Loucy (cell line): Measurements from ENCODE around the gene SPIN1.

Experiments
- H2AFZ ChIP-seq: fragments of 200-600 bp; sonication (generic); 2 replicates; pipeline ENCODE4 v1.6.0; 2016; ENCODE audit warnings: antibody characterized with exemption, mild to moderate bottlenecking, low read length, moderate library complexity
- H3F3A ChIP-seq: fragments of 200-600 bp; 2 replicates; pipeline ENCODE4 v1.6.0; 2016; ENCODE audit warnings: antibody characterized with exemption, low read depth, mild to moderate bottlenecking
- H3K27me3 ChIP-seq: fragments of 200-600 bp; sonication (generic); 2 replicates; pipeline ENCODE4 v1.6.1; 2014; ENCODE audit warnings: low read length, mild to moderate bottlenecking; ENCODE audit not compliant: insufficient read depth, poor library complexity, severe bottlenecking
- H3K36me3 ChIP-seq: fragments of 200-600 bp; sonication (generic); 2 replicates; pipeline ENCODE4 v1.6.1; 2016; ENCODE audit warnings: low read length; ENCODE audit not compliant: insufficient read depth
- H3K4me1 ChIP-seq: fragments of 200-600 bp; sonication (generic); 2 replicates; pipeline ENCODE4 v1.5.1; 2014; ENCODE audit warnings: low read length, mild to moderate bottlenecking; ENCODE audit not compliant: insufficient read depth, poor library complexity, severe bottlenecking
- H3K4me2 ChIP-seq: fragments of 200-600 bp; sonication (generic); 2 replicates; pipeline ENCODE4 v1.6.0; 2014; ENCODE audit warnings: antibody characterized with exemption, low read length, low read depth, mild to moderate bottlenecking; ENCODE audit not compliant: poor library complexity, severe bottlenecking
- H3K4me3 ChIP-seq: fragments of 200-600 bp; sonication (generic); 2 replicates; pipeline ENCODE4 v1.5.1; 2014; ENCODE audit warnings: low read length, mild to moderate bottlenecking, mixed read lengths; ENCODE audit not compliant: poor library complexity, severe bottlenecking
- H3K79me2 ChIP-seq: fragments of 200-600 bp; sonication (generic); 2 replicates; pipeline ENCODE4 v1.6.1; 2014; ENCODE audit warnings: low read length; ENCODE audit not compliant: insufficient read depth
- H3K9ac ChIP-seq: fragments of 200-600 bp; sonication (generic); 2 replicates; pipeline ENCODE4 v1.6.0; 2014; ENCODE audit warnings: mild to moderate bottlenecking, low read depth, low read length, moderate library complexity; ENCODE audit not compliant: poor library complexity, severe bottlenecking
- H3K9me2 ChIP-seq: fragments of 200-600 bp; sonication (generic); replicated peaks from 2 replicates; pipeline ENCODE4 v1.6.1; 2016; ENCODE audit warnings: low read depth, low read length, mixed read lengths
- H3K9me3 ChIP-seq: fragments of 200-600 bp; sonication (generic); 2 replicates; pipeline ENCODE4 v1.6.1; 2014; ENCODE audit warnings: mild to moderate bottlenecking, antibody characterized with exemption, low read length, low read depth; ENCODE audit not compliant: insufficient read depth
- H4K20me1 ChIP-seq: fragments of 200-600 bp; sonication (generic); 2 replicates; pipeline ENCODE4 v1.6.0; 2014; ENCODE audit warnings: antibody characterized with exemption, low read length, mild to moderate bottlenecking; ENCODE audit not compliant: insufficient read depth, poor library complexity, severe bottlenecking
- EZH2phosphoT487 ChIP-seq: fragments of 200-600 bp; IDR thresholded peaks from 2 replicates; pipeline ENCODE4 v1.6.1; 2018; ENCODE audit warnings: antibody characterized with exemption, mild to moderate bottlenecking, moderate library complexity, borderline replicate concordance
- TF ChIP-seq, protein P1 (sequence below): fragments of 200-600 bp; sonication (generic); conservative IDR thresholded peaks from 2 replicates; pipeline ENCODE4 v1.5.1; 2014; ENCODE audit warnings: mild to moderate bottlenecking, antibody characterized with exemption, low read length

The SPIN1 gene

DNA sequence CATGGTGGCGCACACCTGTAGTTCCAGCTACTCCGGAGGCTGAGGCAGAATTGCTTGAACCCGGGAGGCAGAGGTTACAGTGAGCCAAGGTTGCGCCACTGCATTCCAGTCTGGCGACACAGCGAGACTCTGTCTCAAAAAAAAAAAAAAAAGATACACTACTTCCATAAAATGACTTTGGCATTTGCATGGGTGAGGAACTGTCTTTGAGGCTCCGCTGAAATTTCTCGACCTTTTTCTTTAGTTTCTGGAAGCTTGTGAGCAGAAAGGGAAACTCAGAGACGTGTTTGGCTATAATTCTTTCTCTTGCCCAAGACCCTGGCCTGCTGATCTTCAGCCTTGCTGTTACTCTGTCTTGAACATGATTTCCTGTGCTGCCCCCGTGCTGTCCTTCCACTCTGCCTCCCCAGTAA is 37.3 kb downstream of the SPIN1 start:
- TF ChIP-seq, protein P1, sequence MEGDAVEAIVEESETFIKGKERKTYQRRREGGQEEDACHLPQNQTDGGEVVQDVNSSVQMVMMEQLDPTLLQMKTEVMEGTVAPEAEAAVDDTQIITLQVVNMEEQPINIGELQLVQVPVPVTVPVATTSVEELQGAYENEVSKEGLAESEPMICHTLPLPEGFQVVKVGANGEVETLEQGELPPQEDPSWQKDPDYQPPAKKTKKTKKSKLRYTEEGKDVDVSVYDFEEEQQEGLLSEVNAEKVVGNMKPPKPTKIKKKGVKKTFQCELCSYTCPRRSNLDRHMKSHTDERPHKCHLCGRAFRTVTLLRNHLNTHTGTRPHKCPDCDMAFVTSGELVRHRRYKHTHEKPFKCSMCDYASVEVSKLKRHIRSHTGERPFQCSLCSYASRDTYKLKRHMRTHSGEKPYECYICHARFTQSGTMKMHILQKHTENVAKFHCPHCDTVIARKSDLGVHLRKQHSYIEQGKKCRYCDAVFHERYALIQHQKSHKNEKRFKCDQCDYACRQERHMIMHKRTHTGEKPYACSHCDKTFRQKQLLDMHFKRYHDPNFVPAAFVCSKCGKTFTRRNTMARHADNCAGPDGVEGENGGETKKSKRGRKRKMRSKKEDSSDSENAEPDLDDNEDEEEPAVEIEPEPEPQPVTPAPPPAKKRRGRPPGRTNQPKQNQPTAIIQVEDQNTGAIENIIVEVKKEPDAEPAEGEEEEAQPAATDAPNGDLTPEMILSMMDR, result no peak
- no peak for TF ChIP-seq EZH2phosphoT487
- H3K27me3 ChIP-seq, result no peaks in the 10 kb centered on the region
- H3K4me3 ChIP-seq, result no peak overlapping the region
- peaks cover 43% of the 10 kb centered on the region for H3K36me3 ChIP-seq
- H3K9ac ChIP-seq, result no peak overlapping the region
- H3K4me1 ChIP-seq, result peaks cover 6% of the 10 kb centered on the region
- no peaks in the 10 kb centered on the region for H3K9me2 ChIP-seq
- H3K4me2 ChIP-seq, result no peak overlapping the region
- no peaks in the 10 kb centered on the region for H3F3A ChIP-seq
- H3K79me2 ChIP-seq, result peaks cover 100% of the 10 kb centered on the region
- H4K20me1 ChIP-seq, result peaks cover 93% of the 10 kb centered on the region
- no peaks in the 10 kb centered on the region for H3K9me3 ChIP-seq
- H2AFZ ChIP-seq, result no peak overlapping the region

DNA sequence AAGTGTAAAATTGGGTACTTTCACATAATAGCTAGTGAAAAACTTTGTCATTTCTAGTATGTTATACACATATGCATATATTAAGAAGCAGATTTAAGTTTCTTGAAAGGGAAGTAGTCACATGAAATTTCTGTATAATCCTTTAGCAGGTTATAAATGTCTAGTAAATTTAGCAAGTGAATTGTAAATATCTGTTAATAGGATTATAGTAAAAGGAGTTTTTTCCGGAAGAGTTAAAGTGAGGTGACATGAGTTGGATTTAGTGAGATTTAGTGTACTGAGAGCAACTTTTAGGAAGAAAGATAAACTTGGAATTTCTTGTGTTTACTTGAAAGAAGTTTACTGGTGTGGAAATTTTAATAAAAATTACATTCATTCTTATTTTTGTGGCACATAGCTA is 38.4 kb downstream of the SPIN1 start:
- Histone ChIP-seq H3K9me3 (no peaks in the 10 kb centered on the region), H3K36me3 (peaks cover 37% of the 10 kb centered on the region), H3K4me3 (no peak overlapping the region), H3F3A (no peaks in the 10 kb centered on the region), H4K20me1 (peaks cover 89% of the 10 kb centered on the region), H3K4me2 (no peak overlapping the region), H3K4me1 (peaks cover 6% of the 10 kb centered on the region), H3K79me2 (peaks cover 93% of the 10 kb centered on the region), H3K9ac (no peak overlapping the region), H2AFZ (no peak overlapping the region), H3K27me3 (no peaks in the 10 kb centered on the region), H3K9me2 (no peaks in the 10 kb centered on the region)
- TF ChIP-seq, protein P1, result no peak
- no peak for TF ChIP-seq EZH2phosphoT487

DNA sequence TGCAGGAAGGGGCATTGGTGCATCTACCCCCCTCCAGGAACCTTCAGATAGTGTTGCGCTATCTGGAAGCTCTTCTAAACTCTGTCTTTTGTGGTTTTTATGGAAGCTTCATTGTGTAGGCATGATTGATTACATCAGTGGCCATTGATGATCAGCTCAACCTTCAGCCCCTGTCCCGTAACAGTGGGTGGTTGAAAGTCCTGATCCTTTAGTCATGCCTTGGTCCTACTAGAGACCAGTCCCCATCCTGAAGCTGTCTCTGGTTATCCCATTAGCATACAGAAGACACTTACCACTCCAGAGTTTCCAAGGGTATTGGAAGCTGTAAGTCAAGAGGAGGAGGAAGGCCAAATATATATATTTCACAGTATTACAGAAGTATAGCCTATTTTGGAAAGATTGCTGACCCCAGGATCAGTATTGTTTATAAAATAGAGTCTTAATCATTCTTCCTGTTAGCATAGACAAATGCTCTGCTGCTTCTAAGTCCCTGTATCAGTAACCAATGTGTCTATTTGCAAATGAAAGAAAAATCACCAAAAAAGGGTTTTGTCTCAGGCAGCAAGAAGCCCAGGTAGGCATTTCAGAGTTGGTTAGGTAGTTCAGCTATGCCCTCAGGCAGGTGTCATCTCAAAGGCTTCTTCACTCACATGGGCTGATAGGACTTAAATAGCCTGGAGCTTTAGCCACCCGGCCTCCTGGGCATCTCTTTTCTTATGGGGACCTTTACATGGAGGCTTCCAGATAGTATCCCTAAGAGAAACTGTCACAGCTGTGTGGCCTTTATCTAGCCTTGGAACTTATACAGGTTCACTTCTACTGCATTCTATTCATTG is 41.6 kb downstream of the SPIN1 start:
- Histone ChIP-seq H3F3A (no peaks in the 10 kb centered on the region), H3K79me2 (peaks cover 89% of the 10 kb centered on the region), H3K9ac (no peak overlapping the region), H3K9me2 (no peaks in the 10 kb centered on the region), H3K9me3 (no peaks in the 10 kb centered on the region), H4K20me1 (peaks cover 79% of the 10 kb centered on the region), H3K4me3 (no peak overlapping the region), H3K27me3 (no peaks in the 10 kb centered on the region), H2AFZ (no peak overlapping the region), H3K36me3 (peaks cover 54% of the 10 kb centered on the region), H3K4me1 (no peaks in the 10 kb centered on the region), H3K4me2 (no peak overlapping the region)
- TF ChIP-seq, protein P1, result no peak
- no peak for TF ChIP-seq EZH2phosphoT487
